ENCODE measurements around the gene MGAM2. TPM values are rescaled to one million over a fixed set of nuclear protein-coding genes. Genes with fewer than 3 reads are reported as not detected.
A peak's percentile ranks its signal among the peaks of the same experiment; 100 is the strongest.

MGAM2 gene
- total RNA-seq, 1 experiment from 2014 or later = not detected

GRCh38 chr7:142112086-142112485 is 568 bp downstream of the MGAM2 start:
- Histone ChIP-seq H3F3A (ENCODE audit: insufficient read depth, low read depth) (no peaks in the 10 kb centered on the region), H3K9me3 (ENCODE audit: insufficient read depth, low read depth) (no peaks in the 10 kb centered on the region), H3K4me3 (no peak overlapping the region), H4K20me1 (ENCODE audit: insufficient read depth) (no peaks in the 10 kb centered on the region), H2AFZ (no peak overlapping the region), H3K9me2 (ENCODE audit: insufficient read depth) (no peaks in the 10 kb centered on the region), H3K79me2 (ENCODE audit: low read depth) (no peaks in the 10 kb centered on the region), H3K4me2 (no peak overlapping the region), H3K27ac (no peak overlapping the region), H3K4me1 (replicated peaks; ENCODE audit: insufficient read depth) (0 out of 2 replicates have a peak, but pooled peaks cover 9% of the 10 kb centered on the region), H3K27me3 (ENCODE audit: insufficient read depth, low read depth) (no peaks in the 10 kb centered on the region), H3K36me3 (ENCODE audit: low read depth) (no peaks in the 10 kb centered on the region)
- DNase-seq = no peak
- ChIA-PET CTCF (no interaction called here), POLR2A (ENCODE audit: unreplicated experiment) (interaction anchor here (0.6 kb wide), 1 partner anchor 532 kb away, joined by 4 read pairs; no protein-coding TSS in a partner anchor)
- TF ChIP-seq CTCF (conservative IDR thresholded peaks at IDR 0.05) = no peak
- no peak for TF ChIP-seq EZH2 (IDR thresholded peaks at IDR 0.05; ENCODE audit: low read depth)
- no TSS peak for BruUV-seq (replicated peaks)
- intact Hi-C loops (cut with micrococcal nuclease; ENCODE audit: unreplicated experiment) = no loop called here

GRCh38 chr7:142114207-142114606 is 2.7 kb downstream of the MGAM2 start:
- Histone ChIP-seq H3K27me3 (ENCODE audit: insufficient read depth, low read depth) (no peaks in the 10 kb centered on the region), H3K4me3 (no peak overlapping the region), H3K36me3 (ENCODE audit: low read depth) (no peaks in the 10 kb centered on the region), H3K9me2 (ENCODE audit: insufficient read depth) (peaks cover 5% of the 10 kb centered on the region; the same call in 1 of the 2 replicates), H3K27ac (no peak overlapping the region), H4K20me1 (ENCODE audit: insufficient read depth) (no peaks in the 10 kb centered on the region), H3K79me2 (ENCODE audit: low read depth) (no peaks in the 10 kb centered on the region), H3F3A (ENCODE audit: insufficient read depth, low read depth) (no peaks in the 10 kb centered on the region), H3K4me2 (no peak overlapping the region), H2AFZ (no peak overlapping the region), H3K4me1 (replicated peaks; ENCODE audit: insufficient read depth) (0 out of 2 replicates have a peak, but pooled peaks cover 9% of the 10 kb centered on the region), H3K9me3 (ENCODE audit: insufficient read depth, low read depth) (no peaks in the 10 kb centered on the region)
- intact Hi-C loops (cut with micrococcal nuclease; ENCODE audit: unreplicated experiment) = no loop called here
- TF ChIP-seq CTCF (conservative IDR thresholded peaks at IDR 0.05) (no peak), EZH2 (IDR thresholded peaks at IDR 0.05; ENCODE audit: low read depth) (no peak)
- ChIA-PET POLR2A (ENCODE audit: unreplicated experiment) (no interaction called here), CTCF (interaction anchor here (0.8 kb wide), 1 partner anchor 69 kb away, joined by 10 read pairs; no protein-coding TSS in a partner anchor)
- DNase-seq = no peak
- no TSS peak for BruUV-seq (replicated peaks)

GRCh38 chr7:142120524-142120923 is 9.0 kb downstream of the MGAM2 start:
- Histone ChIP-seq H3F3A (ENCODE audit: insufficient read depth, low read depth) (no peaks in the 10 kb centered on the region), H3K27me3 (ENCODE audit: insufficient read depth, low read depth) (no peaks in the 10 kb centered on the region), H4K20me1 (ENCODE audit: insufficient read depth) (no peaks in the 10 kb centered on the region), H3K36me3 (ENCODE audit: low read depth) (no peaks in the 10 kb centered on the region), H3K79me2 (ENCODE audit: low read depth) (no peaks in the 10 kb centered on the region), H3K4me3 (no peak overlapping the region), H2AFZ (no peak overlapping the region), H3K9me3 (ENCODE audit: insufficient read depth, low read depth) (0 out of 2 replicates have a peak, but pooled peaks cover 4% of the 10 kb centered on the region), H3K27ac (no peak overlapping the region), H3K9me2 (ENCODE audit: insufficient read depth) (peaks cover 5% of the 10 kb centered on the region; the same call in 1 of the 2 replicates), H3K4me1 (replicated peaks; ENCODE audit: insufficient read depth) (no peaks in the 10 kb centered on the region; the same call in 1 of the 2 replicates), H3K4me2 (no peak overlapping the region)
- ChIA-PET CTCF (no interaction called here), POLR2A (ENCODE audit: unreplicated experiment) (no interaction called here)
- intact Hi-C loops (cut with micrococcal nuclease; ENCODE audit: unreplicated experiment) = no loop called here
- BruUV-seq (replicated peaks) = no TSS peak
- TF ChIP-seq CTCF (conservative IDR thresholded peaks at IDR 0.05) (no peak), EZH2 (IDR thresholded peaks at IDR 0.05; ENCODE audit: low read depth) (no peak)
- peak in 1 of 2 experiments; percentile 37 for DNase-seq

Data from PC-9 (cell line).